Body of pancreas (tissue), 4 donors: Measurements from ENCODE around the gene PPARA. TPM values are rescaled to one million over a fixed set of nuclear protein-coding genes. Genes with fewer than 3 reads are reported as not detected.
A peak's percentile ranks its signal among the peaks of the same experiment; 100 is the strongest.

Experiments used
- ATAC-seq: fragments of 150-250 bp; one replicate; pipeline ENCODE4 v1.9.1; 2016
- DNase-seq, 4 donors: peaks; one replicate each; pipeline ENCODE4 v3.0.0-alpha.2; 2019
- H3K27ac ChIP-seq, 4 donors: fragments of 200-600 bp; sonication (generic); 1 replicate in 3 of 4; 2 replicates in 1 of 4; pipeline versions ENCODE4 v1.5.1 to v1.6.1; 2016 to 2019; ENCODE audit warnings: mild to moderate bottlenecking in 1 of 4, mixed read lengths in 1 of 4, moderate library complexity in 1 of 4
- H3K27me3 ChIP-seq, 2 donors: fragments of 200-600 bp; sonication (generic); one replicate each; pipeline ENCODE4 v1.6.0; 2016; ENCODE audit warnings: mild to moderate bottlenecking in 1 of 2
- H3K36me3 ChIP-seq, 2 donors: fragments of 200-600 bp; sonication (generic); replicated peaks in 1 of 2; 2 replicates each; pipeline ENCODE4 v1.5.1; 2016; ENCODE audit warnings: low read depth in 2 of 2; ENCODE audit not compliant: insufficient read depth in 1 of 2
- H3K4me1 ChIP-seq: fragments of 200-600 bp; sonication (generic); one replicate; pipeline ENCODE4 v1.6.0; 2016
- H3K4me3 ChIP-seq, 2 donors: fragments of 200-600 bp; sonication (generic); 1 replicate in 1 of 2; 2 replicates in 1 of 2; pipeline ENCODE4 v1.5.1; 2016 to 2019
- H3K9me3 ChIP-seq, 3 donors: fragments of 200-600 bp; sonication (generic); 1 replicate in 2 of 3; 2 replicates in 1 of 3; pipeline ENCODE4 v1.5.1; 2016
- POLR2A ChIP-seq, 3 donors: fragments of 450-650 bp; IDR thresholded peaks; one replicate each; pipeline ENCODE4 v1.6.1; 2016; ENCODE audit warnings: antibody characterized with exemption in 3 of 3, mild to moderate bottlenecking in 2 of 3
- WGBS, 2 donors: methylation state at CpG; one replicate each; pipeline ENCODE4 v1.1.5; 2017; 5-methylcytosine and 5-hydroxymethylcytosine counted together
- intact Hi-C: fragments of 100-400 bp; cut with DNase I; formaldehyde crosslinking; loops from one replicate; pipeline ENCODE4 v1.15.1; 2023
- total RNA-seq, 2 donors: library from RNA; depleted of rRNA; stranded (reverse); fragments of >200 nt; gene quantifications; one replicate each; pipeline ENCODE4 v1.1.0, GENCODE V29; 2016
- TF ChIP-seq, protein P1 (sequence below), 7 experiments: fragments of 450-650 bp in 4 of 7; fragments of 200-600 bp in 3 of 7; sonication (generic) in 3 of 7; IDR thresholded peaks; one replicate each; pipeline ENCODE4 v1.5.1; 2016 to 2019; ENCODE audit warnings: antibody characterized with exemption in 7 of 7

Gene PPARA
- total RNA-seq, 2 donors from 2014 or later: 15.8 to 19.8 TPM

DNA sequence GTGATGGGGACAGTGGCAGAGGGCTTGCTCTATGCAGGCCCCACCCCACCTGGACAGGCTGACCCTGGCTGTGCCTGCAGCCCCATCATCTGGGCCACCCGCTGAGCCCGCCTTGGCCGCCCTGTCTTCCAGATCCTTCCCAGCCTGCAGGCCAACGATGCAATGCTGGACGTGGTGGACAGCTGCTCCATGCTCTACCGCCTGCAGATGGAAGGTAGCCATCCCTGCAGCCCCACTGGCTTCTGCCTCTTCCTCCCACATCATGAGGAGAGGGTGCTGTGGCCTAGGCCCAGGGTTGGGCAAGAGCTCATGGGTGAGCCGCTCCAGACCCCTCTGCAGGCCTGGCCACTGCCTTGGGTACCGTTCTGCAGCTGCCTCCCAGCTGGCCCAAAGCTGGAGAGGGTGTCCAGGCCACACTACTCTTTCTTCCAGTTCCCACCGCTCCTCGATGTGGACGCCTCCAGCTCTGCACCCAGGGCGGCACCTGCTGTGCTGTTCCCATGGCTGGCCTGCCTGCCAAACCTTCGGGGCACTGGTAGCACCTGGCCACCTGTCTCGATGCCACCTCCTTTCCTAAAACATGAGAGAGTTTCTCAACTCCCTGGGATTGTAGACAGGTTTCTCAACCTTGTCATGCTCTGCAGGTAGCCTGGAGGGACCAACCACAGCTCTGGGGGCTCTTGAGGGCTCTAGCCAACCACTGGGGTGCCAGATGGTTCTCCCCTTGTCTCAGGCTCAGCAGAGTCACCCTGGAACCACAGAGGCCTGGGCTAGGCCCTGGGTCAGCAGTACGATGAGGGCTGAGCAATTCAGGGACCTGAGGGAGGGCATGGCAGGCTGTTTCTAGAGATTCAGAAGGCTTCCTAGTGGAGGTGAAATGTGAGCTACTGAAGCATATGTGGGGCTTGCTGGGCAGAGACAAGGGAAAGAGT, 136.9 kb downstream of the PPARA start:
- Histone ChIP-seq H3K9me3 (no peaks in the 10 kb centered on the region), H3K27ac (peak overlapping the region in 3 of 4 donors; percentile 71 to 80 (median 77)), H3K36me3 (peaks cover 2 to 17% of the 10 kb centered on the region in 2 donors), H3K27me3 (no peaks in the 10 kb centered on the region), H3K4me1 (peaks cover 17% of the 10 kb centered on the region), H3K4me3 (no peak overlapping the region)
- no peak for TF ChIP-seq POLR2A (IDR thresholded peaks at IDR 0.05)
- TF ChIP-seq, protein P1, sequence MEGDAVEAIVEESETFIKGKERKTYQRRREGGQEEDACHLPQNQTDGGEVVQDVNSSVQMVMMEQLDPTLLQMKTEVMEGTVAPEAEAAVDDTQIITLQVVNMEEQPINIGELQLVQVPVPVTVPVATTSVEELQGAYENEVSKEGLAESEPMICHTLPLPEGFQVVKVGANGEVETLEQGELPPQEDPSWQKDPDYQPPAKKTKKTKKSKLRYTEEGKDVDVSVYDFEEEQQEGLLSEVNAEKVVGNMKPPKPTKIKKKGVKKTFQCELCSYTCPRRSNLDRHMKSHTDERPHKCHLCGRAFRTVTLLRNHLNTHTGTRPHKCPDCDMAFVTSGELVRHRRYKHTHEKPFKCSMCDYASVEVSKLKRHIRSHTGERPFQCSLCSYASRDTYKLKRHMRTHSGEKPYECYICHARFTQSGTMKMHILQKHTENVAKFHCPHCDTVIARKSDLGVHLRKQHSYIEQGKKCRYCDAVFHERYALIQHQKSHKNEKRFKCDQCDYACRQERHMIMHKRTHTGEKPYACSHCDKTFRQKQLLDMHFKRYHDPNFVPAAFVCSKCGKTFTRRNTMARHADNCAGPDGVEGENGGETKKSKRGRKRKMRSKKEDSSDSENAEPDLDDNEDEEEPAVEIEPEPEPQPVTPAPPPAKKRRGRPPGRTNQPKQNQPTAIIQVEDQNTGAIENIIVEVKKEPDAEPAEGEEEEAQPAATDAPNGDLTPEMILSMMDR (IDR thresholded peaks at IDR 0.05): peak in 3 of 7 experiments; percentile 13 to 48 (median 15)
- intact Hi-C loops: no loop called here
- WGBS, 2 donors: 49 to 56% methylated on average over 9 to 15 of the region's 15 CpGs
- peak; percentile 90 for ATAC-seq
- DNase-seq: peak; percentile 78 to 92 (median 86)

DNA sequence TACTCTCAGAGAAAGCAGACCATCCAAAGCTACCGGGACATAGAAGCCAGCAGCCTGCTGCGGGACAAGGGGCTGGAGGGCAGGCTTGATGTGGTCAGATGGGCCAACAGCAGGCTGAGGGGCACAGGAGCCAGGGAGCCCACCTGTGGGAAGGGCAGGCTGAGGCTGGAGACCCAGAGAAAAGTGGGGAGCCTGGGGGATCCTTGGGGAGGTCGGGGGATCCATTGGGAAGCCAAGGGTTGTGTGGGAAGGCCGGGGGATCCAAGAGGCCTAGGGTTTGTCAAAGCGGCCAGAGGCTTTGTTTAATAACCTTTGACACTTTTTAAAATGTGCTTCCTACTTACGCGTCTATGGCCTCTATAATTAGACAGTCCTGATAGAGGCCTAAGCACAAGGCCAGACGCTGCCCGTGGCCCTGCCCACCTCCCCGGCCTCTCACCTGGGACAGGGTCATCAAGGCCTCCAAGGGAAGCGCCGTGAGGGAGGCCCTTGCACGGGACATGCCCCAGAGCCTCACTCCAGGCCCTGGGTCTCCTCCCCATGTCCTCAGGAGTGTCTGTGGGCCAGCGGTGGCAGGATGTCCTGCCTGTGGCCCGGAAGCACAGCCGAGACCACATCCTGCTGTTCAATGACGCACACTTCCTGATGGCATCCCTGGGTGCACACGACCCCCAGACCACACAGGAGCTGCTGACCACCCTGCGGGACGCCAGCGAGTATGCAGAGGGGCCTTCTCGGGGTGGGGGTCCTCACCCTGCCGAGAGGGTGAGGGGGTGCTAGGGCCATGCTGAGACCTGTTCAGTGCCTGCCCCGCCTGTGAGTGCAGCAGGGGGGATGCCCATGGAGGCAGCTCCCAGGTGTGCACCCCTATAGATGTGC, 137.8 kb downstream of the PPARA start:
- DNase-seq (peak in 2 of 4 donors; percentile 28 to 50), ATAC-seq (no peak)
- intact Hi-C loops: no loop called here
- Histone ChIP-seq H3K27me3 (no peaks in the 10 kb centered on the region), H3K9me3 (no peaks in the 10 kb centered on the region), H3K36me3 (peaks cover 0 to 14% of the 10 kb centered on the region in 2 donors), H3K4me1 (peaks cover 17% of the 10 kb centered on the region), H3K4me3 (no peak overlapping the region), H3K27ac (peak overlapping the region in 3 of 4 donors; percentile 71 to 80 (median 77))
- 78 to 83% methylated on average over 10 to 24 of the region's 24 CpGs for WGBS, 2 donors
- TF ChIP-seq, protein P1 (IDR thresholded peaks at IDR 0.05): no peak
- TF ChIP-seq POLR2A (IDR thresholded peaks at IDR 0.05): no peak

DNA sequence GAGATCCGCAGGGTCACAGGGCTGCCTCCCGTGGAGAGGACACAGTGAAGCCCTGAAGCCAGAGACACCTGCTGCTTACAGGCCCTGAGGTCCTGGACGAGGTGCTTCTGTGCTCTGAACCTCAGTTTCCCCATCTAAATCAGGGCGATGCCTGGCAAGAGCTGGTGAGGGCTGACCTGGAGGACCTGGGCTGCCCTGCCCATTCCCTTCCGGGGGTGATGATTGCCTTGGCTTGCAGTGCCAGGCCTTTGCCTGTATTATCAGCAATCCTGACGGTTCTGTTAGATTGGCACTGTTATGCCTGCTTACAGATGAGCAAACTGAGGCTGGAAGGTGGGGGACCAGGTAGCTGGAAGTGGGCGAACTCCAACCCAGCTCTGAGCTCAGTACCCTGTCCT, 138.5 kb downstream of the PPARA start:
- DNase-seq (no peak), ATAC-seq (no peak)
- TF ChIP-seq POLR2A (IDR thresholded peaks at IDR 0.05): no peak
- TF ChIP-seq, protein P1 (IDR thresholded peaks at IDR 0.05): no peak
- Histone ChIP-seq H3K4me3 (no peak overlapping the region), H3K4me1 (peaks cover 17% of the 10 kb centered on the region), H3K36me3 (peaks cover 0 to 14% of the 10 kb centered on the region in 2 donors), H3K27me3 (no peaks in the 10 kb centered on the region), H3K9me3 (no peaks in the 10 kb centered on the region), H3K27ac (peak overlapping the region in 1 of 4 donors; percentile 28)
- intact Hi-C loops: no loop called here
- 85% methylated on average over 7 of the region's 7 CpGs; no CpG with 5 or more reads in 1 of the 2 donors for WGBS, 2 donors

DNA sequence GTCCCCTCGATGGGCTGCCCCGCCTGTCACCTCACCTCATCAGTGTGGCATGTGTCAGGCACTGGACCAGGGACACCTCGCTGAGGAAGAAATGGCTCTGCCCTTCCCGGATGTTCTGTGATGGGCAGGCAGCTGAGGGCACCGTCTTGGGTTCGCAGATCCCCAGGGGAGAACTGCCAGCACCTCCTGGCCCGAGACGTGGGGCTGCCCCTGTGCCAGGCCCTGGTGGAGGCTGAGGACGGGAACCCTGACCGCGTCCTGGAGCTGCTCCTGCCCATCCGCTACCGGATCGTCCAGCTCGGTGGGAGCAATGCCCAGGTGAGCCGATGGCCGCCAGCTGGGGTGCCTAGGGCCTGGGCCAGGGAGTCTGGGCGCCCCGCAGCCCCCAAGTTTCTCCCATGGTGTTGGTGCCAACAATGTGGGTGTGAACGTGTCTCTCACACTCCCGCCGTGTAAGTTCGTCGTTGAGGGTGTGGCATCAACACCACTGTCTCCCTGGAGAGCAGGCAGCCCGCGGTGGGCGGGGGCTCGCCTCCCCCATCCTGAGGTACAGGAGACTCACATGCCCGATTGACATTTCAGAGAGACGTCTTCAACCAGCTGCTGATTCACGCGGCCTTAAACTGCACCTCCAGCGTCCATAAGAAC, 139.0 kb downstream of the PPARA start:
- H3K9me3 ChIP-seq: no peaks in the 10 kb centered on the region
- H3K27ac ChIP-seq: no peak overlapping the region
- ATAC-seq (no peak), DNase-seq (no peak)
- peaks cover 0 to 11% of the 10 kb centered on the region in 2 donors for H3K36me3 ChIP-seq
- TF ChIP-seq, protein P1 (IDR thresholded peaks at IDR 0.05): no peak
- no peak for TF ChIP-seq POLR2A (IDR thresholded peaks at IDR 0.05)
- no peak overlapping the region for H3K4me3 ChIP-seq
- H3K4me1 ChIP-seq: peaks cover 17% of the 10 kb centered on the region
- WGBS, 2 donors: 90% methylated on average over 28 of the region's 33 CpGs; no CpG with 5 or more reads in 1 of the 2 donors
- intact Hi-C loops: no loop called here
- no peaks in the 10 kb centered on the region for H3K27me3 ChIP-seq
